Measurements from ENCODE around the gene ASIC2.

ASIC2 gene

DNA sequence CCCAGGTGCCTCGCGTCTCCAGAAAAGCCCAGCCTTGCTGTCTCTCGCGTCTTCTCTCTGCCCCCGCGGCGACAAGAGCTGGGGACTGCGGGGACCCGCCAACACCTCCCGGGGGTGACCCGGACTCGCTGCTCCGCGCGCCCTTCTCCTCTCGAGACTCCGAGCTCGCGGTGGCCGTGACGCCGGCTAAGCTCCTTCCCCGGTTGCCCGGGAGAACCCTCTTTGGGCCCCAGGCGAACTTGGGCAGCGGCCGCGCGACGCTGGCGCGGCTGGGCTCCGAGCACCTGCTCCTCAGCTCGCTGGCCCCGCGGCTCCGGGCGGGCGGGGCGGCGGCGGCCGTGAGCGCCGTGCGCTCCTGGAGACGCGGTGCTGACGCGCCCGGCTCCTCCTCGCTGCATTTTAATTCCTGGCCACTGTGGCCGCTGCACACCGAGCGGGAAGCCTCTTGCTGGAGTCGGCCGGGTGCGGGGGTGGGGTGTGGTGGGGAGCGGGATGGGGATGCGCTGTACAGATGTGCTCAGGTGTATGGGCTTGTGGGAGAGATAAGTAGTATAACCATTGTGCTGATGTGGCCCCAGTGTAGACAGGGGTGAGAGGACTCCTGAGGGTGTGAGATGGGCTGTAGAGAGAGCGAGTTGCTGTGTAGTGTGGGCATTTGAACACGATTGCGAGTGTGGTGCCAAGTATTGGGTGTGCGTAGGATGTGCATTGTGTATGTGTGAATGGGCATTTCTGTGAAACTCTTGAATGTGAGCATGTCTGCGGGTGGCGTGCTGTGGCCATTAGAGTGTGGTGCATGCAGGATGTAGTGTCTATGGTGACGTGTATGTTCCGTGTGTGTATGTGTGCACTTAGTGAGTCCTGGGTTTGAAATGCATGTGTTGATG, at the start of gene ASIC2:
Gene ASIC2 (minus strand): TSS at position 315 of the 887 bp plus-strand sequence.
- DNase-seq (ENCODE audit: low spot score) = no peak

DNA sequence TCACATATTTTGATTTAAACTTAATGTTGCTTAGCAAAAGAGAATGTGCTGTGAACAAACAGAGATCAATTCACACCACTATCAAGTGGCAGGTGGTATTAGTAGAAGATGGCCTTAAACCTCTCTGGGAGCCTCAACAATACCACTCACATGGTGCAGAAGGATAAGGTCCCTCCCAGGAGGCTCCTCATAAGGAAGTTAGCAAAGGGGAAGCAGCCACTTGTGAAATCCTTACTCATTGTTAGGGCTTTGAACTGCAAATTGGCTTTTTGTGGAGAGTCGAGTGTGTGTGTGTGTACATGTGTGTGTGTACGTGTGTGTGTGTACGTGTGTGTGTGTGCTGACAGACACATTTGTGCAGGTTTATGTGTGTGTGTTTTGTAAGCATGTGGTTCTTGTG, 48.9 kb upstream of the ASIC2 start:
- no peak for DNase-seq (ENCODE audit: low spot score)

DNA sequence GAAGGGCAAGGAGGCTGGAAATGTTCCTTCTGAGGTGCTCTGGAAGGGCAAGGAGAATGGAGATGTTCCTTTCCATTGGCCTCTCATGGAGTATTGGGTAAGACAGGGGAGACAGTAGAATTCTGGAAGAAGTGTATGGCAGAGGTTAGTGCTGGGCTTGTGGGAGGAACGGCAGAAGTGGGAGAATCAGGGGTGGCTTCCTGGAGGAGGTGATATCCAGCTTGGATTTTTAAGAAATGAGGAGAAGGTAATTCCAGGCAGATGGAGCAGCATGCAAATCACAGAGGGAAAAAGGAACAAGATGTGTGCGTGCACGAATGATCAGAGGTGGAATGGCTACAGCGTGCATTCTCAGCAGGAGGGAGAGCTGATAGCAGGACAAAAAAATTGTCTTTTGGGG, 45.1 kb upstream of the ASIC2 start:
- no peak for DNase-seq (ENCODE audit: low spot score)

DNA sequence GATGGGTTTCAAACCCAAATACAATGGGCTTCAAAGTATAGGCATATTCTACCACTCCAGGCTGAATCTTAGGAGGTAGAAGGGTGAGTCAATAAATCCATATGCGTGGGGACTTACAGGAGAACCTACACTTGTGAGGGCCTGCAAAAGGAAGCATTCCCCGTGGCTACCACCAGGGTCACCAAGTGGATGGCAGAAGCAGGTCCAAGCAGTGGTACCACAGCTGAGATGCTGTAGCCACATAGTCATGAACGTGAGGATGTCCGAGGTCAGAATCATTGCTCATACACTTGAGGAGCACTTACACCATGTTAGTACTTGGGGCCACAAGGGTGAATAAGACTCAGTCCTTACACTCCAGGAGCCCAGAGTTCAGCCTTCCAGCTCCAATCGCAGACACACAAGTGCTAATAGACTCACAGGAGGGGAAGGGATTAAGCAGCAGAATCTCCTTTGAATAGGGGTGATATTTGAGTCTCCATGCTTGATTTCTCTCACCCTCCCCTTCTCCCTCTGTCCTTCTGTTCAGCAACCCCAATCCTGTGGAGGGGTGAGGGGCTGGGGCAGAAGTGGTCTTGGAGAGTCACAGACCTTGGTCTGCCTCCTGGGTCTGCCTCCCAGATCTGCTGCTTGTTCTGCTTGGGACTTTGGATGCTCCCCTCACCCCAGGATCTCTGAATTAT, 42.5 kb upstream of the ASIC2 start:
- no peak for DNase-seq (ENCODE audit: low spot score)

DNA sequence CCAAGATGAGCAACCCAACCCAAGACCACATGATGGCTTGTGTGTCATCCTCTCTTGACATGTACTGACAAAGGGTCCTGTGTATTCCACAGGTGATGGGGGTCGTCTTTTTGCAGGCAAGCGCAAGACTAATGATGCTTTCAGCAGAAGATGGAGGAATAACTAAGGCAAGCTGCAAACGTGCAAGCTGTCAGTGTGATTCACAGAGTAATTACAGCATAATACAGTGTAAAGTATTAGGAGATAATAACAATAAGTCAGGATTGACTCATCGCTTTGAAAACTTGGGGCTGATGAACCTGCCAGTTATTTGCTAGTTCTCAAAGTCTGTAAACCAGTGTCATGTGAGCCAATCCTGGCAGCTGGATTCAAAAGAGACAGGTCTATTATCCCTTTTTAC, 41.6 kb upstream of the ASIC2 start:
- DNase-seq (ENCODE audit: low spot score) = no peak

DNA sequence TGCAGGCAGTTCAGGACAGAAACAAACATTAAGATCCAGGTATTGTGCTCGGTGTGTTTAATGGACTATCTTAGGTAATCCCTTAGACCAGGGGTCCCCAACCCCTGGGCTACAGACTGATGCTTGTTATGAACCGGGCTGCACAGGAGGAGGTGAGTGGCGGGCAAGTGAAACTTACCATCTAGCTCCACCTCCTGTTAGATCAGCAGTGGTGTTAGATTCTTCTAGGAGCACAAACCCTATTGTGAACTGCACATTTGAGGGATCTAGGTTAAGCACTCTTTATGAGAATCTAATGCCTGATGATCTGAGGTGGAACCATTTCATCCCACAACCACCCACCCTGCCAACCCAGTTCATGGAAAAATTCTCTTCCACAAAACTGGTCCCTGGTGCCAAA, 37.8 kb upstream of the ASIC2 start:
- no peak for DNase-seq (ENCODE audit: low spot score)

DNA sequence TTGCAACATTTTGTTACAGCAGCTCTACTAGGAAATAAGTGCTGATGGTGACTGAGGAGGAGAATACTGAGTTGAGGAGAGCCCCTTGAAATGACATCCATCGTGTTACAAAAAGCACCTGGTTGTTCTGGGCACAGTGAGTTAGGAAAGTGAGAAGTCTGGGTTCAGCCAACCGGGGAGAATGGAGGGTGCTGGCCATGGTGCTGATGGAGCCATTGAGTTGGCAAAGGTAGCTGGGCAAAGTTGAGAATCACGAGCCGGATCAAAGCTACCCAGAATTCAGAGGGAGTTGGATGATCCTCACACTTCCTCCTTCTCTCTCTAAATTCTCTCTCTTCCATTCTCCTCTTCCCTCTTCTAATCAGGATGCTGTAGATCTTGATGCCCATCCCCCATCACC, 35.0 kb upstream of the ASIC2 start:
- no peak for DNase-seq (ENCODE audit: low spot score)

DNA sequence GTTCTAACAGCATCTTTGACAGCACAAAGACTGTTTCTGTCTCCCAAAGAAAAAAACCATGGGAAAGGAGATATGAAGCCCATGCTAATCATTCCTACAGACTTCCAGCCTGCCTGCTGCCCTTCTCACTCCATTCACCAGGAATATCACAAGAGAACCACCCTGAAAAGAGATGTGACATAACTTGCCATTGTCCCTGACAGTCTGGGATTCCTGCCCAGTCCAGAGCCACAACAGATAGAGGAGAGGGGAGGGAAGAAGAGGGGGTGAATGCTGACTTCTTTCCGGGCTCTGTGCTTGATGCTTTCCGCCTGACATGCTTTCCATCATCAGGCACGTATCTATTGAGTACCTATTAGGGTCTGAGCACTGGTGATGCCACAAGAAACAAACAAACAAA, 31.6 kb upstream of the ASIC2 start:
- DNase-seq (ENCODE audit: low spot score) = no peak

DNA sequence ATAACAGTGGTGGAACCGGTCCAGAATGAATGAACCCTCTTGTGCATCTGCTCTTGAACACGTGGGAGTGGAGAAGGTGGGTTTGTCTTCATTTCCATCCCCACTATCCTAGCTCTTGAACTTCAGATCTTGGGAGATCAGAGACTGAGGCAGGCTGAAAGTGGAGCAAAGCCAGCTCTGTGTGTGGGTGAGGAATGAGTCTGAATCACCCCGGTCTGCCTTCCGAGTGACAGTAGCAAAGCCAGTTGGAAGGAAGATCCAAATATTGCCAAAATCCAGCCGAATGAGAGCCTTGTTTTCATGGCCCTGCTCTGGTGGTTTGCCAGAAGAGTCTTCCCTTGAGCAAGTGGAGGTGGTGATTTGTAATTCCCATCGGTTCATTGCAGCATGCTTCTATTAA, 29.0 kb upstream of the ASIC2 start:
- no peak for DNase-seq (ENCODE audit: low spot score)

DNA sequence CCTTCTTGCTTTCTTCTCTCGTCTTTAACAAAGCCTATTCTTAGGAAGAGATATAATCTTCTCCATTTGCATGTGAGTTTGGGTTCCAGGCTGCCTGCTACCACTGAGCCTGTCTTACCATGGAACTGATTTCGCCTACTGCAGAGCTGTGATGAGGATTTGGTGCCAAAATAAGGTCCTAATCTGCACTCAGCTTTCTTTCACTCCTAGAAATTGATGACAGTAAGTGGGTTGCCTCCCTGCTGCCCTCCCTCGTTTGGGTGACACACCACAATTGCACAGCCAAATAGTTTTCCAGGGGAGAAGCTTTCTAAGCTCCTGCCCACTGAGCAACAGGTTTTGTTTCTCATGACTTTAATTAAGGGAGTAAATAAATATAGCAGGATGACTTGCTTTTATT, 25.1 kb upstream of the ASIC2 start:
- no peak for DNase-seq (ENCODE audit: low spot score)

DNA sequence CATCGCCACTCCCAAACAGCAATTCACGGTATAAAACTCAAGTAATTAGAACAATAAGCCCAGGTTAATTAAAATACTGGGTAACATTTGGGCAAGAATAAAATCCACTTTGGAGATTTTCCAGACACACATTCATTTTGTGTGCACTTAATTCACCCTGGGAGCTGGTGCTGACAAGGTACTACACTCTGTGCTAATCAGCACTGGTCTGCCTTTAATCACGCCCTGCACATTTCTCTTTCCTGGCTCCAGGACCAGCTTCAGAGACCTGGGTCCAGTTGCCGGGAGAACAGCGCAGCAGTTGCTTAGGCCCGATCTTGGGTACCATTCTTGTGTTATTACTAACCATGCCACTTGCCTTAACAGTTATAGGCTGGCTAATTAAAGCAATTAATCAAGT, 23.7 kb upstream of the ASIC2 start:
- DNase-seq (ENCODE audit: low spot score) = no peak

DNA sequence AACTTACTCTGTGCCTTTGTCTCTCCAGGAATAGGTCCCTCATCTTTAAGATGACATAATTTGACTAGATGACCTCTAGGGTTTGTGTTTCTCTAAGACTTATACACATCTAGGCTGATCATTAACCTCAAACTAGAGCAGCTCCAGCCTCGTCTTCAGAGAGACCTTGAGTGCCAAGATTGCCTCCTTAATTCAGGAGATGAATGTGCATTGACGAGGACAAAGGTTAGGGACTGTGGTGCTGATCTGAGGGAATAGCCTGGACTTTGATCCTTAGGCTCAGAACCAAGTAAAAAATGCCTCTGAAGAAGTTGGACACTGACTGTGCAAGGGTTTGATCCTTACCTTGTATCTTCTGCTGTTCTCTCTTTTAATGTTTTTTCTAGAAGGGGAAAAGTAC, 17.2 kb upstream of the ASIC2 start:
- DNase-seq (ENCODE audit: low spot score) = no peak

DNA sequence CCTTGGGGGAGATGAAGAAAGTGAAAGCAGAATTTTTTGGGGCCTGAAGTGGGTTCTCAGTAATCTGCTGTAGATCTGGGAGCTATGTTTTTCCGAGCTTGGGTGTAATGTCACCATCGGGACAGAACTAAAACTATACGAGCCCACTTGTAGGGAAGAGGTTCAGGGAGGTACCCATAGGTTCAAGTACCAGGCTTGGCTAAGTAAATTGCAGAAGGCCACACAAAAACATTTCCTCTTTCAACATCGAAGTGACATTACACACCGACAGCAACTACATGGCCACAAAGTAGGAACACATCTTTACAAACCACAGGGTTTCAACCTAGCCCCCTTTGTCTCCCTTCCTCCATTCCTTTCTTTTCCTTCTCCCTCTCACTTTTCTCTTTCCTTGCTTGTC, 10.2 kb upstream of the ASIC2 start:
- no peak for DNase-seq (ENCODE audit: low spot score)

DNA sequence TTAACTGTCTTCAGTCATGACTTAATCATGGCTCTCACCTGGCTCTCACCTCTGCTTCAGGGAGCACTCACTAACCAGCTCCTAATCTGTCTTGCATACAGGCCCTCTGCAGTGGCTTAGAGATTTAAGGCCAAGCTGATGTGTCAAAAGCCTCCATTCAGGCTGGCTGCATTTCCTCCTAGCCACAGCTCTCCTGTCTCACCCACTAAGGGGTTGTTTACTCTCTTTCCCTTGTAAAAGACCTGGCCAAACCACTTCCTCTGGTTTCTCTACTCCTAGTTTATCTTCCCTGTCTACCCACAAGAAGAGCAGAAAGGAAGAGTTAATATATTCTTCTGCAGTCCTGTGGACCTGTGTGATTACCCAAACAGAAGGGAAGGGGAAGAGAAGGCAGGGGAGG, 9.3 kb upstream of the ASIC2 start:
- no peak for DNase-seq (ENCODE audit: low spot score)

DNA sequence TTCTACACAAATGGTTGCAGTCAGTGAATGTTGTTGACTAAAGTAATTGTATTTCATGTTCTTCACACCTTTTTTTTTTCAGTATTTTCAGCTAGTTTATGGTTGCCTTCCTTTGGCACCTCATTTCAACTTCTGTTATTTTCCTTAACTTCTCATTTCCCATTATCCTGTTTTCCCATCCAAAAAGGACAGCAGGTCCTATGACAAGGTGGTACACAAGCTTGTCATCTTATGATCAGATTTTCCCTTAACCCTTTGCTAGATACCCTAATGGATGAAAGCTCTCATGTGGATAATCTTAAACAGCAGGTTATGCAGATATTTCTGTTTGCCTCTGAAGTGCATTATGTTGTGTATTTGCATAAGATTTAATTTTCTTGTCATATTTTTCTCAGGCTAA, 7.1 kb upstream of the ASIC2 start:
- no peak for DNase-seq (ENCODE audit: low spot score)

DNA sequence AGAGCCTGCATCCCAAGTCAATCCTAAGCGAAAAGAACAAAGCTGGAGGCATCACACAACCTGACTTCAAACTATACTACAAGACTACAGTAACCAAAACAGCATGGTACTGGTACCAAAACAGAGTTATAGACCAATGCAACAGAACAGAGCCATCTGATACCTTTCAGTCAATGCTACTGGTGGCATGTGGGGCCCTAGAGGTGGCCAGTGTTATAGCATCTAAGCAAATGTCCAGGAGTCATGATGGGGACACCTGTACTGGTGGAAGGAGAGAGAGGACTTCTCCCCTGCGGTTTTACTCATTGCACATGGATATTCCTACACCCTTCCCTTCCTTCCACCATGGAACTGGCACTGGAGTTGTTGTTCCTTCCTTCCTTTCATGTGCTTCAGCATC, 6.0 kb upstream of the ASIC2 start:
- no peak for DNase-seq (ENCODE audit: low spot score)

DNA sequence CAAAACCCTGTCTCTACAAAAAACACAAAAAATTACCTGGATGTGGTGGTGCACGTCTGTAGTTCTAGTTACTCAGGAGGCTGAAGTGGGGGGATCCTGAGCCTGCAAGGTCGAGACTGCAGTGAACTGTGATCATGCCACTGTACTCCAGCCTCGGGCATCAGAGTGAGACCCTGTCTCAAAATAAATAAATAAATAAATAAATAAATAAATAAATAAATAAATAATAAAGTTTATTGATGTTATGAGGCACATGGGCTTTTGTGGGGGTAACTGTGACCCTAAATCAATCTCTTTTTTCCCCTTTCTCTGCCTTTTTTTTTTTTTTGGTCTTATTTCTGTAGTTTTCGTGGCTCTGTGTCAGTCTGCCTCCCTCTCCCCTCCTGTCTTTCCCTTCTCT, 4.5 kb upstream of the ASIC2 start:
- no peak for DNase-seq (ENCODE audit: low spot score)

DNA sequence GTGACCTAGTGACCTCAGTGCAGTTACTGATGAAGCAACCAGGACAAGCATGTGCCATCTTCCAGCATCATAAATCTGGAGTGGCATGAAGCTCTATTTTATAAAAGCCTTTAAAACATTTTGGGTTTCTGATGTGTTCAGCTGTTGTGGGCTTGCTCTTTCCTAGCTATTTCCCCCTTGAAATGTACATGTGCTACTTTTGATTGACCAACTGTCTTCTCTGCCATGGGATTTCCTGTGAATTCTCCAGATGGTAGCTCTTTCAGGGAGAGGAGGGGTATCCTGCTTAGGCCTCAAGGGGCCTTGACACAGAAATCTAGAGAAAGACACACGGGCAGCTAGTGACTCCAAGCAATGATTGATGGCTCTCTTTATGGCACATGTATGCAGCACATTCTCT, 1.9 kb upstream of the ASIC2 start:
- no peak for DNase-seq (ENCODE audit: low spot score)

DNA sequence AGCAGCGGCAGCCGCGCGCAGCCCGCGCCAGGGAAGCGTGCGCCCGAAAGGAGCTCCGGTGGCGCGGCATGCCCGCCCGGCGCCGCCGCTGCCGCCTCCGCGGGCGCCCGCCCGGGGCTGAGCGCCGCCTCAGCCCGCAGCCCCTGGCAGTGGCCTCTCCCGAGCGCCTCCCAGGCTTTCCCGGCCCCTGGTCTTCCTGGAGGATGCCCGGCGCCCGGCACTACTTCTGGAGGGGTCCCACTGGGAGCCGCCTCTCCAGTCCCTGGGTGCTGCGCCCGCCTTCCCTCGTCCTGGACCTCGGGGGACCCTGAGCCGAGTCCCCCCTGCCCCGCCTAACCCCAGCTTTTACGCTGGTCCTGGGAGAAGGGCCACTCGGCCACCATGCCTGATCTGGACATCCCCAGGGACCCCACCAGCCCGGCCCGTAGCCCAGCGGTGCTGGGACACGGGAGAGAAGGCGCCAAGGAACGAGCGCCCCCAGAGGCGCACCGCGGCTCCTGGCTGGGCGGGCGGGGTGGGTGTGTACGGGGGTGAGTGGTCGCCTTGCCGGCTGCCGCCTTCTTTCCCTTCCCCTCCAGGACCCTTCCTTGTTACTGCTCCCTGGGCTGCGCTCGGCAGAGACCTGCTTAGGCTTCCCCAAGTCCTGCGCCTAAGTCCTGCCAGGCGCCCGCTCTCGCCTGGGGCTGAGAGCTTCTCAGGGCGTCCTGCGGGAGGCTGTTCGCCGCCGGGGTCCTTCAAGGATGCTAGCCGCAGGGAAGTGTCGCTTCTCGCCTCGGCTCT, 704 bp downstream of the ASIC2 start:
- no peak for DNase-seq (ENCODE audit: low spot score)

DNA sequence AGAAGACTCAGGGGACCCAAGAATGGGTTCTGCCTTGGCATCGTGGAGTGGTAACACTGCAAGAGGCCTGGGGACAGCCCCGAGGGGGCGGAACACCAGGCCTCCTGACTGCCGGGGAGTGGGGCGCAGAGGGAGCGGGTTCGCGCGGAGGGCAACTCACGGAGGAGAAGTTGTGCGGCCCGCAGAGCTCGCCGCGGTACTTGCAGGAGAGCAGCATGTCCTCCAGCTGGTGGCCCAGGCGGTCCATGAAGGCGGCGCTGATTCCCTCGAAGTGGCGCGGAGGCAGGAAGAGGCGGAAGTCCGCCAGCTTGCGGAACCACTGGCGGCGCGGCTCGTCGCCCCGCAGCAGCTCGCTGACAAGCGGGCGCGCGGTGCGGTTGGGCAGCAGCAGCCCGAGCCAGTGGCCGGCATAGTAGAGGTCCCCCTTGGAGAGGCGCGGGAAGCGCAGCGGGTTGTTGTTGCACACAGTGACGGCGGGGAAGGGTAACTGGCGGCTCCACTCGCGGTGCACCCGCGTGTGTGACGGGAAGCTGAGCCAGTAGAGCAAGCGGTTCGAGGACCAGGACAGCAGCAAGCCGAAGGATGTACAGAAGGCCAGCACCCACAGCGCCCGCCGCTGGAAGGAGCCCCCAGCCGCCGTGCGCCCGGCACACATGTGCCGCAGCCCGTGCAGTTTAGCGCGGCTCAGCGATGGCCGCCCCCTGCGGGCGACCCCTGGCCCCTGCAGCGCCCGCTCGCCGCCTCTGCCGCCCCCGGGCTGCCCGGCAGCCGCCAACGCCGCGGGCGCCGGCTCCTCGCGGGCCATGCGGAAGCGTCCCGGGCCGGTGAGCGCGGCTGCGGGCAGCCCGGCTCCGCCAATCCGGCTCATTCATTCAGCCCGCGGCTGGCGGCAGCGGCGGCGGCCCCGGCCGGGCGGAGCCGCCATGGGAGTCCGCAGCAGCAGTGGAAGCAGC, 1.6 kb downstream of the ASIC2 start:
- no peak for DNase-seq (ENCODE audit: low spot score)

DNA sequence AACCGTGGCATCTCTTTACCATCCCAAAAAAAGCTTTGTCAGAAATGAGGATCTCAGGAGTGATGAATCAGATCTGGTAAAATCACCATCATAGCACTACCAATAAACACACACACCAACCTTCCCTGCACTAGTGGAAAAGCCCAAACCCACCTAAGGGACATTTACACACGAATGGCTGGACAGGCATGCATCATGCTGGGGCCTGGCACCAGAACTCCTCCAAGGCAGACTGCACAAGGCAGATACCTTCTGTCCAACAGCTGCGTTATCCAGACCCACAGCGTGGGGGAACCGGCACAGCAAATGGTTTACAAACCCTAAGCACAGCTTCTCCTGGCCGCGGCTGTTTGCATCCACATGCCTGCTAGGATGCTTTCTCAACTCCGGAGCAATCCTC, 2.8 kb downstream of the ASIC2 start:
- DNase-seq (ENCODE audit: low spot score) = no peak

DNA sequence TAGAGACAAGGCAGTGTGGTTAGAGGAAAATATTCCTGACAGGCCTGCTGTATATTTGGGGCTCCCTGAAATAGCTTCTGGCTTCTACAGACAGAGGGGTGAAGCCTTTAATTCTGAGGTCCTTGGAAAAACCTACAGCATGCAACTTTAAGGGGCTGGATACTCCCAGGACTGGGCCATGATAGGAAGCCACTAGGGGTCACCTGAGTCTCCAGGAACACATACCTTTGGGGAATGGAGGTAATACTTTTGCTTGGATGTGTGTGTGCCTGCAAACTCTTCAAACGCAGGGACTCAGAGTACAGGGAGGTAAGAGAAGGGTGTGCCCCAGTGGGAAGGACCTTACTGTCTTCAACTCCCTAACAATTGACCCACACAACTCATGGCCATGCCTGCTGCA, 4.1 kb downstream of the ASIC2 start:
- no peak for DNase-seq (ENCODE audit: low spot score)

All from putamen (tissue), 1 donor.